HuH-7 (cell line): ENCODE measurements around the gene CERS6.
"Not testable (repeated sequence)": the region's sequence is repeated elsewhere in the genome, so short reads cannot be mapped to it uniquely, and the experiment has no call there.

Source experiments
- DNase-seq: peaks from one replicate; pipeline ENCODE4 v3.0.0; 2011; ENCODE audit warnings: low spot score

The CERS6 gene

DNA sequence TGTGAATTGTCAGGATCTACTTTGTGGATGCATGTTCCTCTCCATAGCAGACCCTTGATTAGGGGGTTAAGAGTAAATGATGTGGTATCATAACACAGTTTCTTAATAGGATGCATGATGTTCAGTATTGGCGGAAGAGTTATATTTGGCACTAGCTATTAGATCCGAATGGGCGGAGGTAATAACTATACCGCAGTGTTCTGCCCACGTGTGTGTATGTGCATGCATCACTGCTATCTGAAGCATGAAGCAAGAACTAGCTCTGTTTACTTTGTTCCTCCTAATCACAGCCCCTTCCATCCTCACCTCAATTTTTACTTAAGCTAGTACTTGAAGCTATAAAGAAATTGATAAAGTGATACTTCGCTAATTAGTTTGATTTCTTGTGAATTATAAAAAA lies 186.8 kb downstream of the CERS6 start:
- DNase-seq = no peak

DNA sequence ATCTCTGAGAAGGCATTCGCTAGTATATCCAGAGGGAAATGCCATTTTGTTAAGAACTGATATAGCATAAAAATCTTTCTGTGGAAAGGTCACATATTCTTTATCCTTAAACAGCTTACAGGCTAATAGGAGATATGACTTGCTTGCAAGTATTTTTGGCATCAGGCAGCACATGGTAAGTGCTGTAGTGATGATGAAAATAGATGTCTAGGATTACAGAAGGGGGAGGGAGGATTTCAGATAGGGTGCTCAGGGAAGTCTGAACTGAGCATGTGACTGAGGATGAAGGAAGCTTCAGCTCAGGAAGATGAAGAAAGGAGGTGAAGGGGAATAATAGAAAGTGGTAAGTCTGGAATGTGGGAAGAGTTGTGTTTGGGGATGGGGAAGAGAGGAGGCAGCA lies 187.9 kb downstream of the CERS6 start:
- no peak for DNase-seq

DNA sequence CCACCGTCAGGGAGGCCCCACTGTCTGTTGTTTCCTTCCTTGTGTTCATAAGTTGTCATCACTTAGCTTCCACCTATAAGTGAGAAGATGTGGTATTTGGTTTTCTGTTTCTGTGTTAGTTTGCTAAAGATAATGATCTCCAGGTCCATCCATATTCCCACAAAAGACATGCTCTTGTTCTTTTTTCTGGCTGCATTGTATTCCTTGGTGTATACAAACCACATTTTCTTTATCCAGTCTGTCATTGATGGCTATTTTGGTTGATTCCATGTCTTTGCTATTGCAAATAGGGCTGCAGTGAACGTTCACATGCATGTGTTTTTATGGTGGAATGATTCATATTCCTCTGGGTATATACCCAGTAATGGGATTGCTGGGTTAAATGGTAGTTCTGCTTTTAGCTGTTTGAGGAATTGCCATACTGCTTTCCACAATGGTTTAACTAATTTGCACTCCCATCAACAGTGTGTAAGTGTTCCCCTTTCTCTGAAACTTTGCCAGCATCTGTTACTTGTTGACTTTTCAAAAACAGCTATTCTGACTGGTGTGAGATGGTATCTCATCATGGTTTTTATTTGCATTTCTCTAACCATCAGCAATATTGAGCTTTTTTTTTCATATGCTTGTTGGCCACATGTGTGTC lies 189.7 kb downstream of the CERS6 start:
- DNase-seq = no peak

DNA sequence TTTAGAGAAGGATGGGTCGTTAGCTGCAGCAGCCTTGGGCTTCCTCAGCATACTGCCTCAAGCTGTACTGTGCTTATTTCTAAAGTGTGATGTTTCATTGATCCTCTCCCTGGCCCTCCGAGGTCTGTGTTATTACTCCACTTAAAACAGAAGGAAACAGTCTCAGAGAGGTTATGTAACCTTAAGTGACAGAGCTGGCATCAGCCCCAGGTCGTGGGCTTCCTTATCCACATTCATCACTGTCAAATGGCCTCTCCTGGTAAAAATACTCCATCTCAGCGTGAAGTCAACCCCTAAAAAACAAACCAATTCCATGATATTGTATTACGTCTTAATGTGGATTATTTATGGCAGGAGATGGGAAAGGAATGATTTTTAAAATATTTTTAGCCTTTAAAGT lies 193.0 kb downstream of the CERS6 start:
- DNase-seq = no peak

DNA sequence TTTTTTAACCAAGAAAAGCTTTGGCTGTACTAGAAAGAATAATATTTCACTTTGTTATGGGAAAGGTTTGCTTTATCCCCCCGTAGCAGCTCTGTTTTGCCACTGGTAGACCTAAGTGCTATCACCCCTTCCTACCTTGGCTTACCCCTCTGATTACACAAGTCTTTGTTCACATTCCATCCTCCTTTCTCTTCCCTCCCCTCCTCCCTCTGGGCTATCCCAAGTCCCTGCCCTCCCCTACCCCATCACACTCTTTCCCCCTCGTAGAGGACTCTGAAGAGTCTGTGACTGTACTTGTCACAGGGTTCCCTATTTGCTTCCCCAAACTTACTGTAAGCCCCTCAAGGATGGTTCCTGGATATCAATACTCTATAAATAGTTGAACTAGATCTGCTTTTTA lies 193.5 kb downstream of the CERS6 start:
- DNase-seq = no peak

DNA sequence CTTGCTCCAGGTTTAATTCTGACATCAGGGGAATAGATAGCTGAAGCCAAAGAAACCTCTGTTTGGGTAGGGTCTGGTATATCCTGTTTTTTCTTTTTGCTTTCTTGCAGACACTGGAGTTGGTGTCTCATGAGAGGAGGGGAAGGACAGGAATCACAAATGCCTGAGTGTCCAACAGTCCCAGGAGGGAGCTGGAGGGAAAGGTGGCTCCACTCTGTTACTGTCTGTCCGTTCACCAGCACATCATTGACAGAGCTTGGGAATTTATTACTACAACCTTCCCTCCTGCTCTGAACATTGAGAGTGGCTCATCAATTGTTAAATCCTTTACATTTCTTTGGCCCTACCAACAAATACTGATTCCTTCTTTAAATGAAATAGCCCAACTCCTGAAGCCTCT lies 194.1 kb downstream of the CERS6 start:
- no peak for DNase-seq

DNA sequence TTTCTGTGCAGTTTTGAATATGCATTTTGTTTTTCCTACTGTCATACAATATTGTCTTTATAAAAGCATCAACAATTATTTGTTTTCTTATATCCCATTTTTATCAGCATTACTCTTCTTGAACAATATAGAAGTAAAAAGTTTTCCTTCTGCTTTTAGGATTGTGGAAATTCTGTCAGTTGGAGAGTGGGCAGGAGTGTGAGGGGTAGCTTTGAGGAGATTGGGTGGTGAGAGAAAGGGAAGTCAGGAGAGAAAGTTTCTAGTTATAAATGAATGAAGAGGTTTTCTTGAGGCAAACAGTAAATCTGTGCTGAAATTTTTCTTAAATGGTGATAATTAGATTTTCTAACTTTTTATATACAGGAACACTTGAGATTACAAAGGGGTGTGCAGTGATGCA lies 194.7 kb downstream of the CERS6 start:
- DNase-seq = no peak

DNA sequence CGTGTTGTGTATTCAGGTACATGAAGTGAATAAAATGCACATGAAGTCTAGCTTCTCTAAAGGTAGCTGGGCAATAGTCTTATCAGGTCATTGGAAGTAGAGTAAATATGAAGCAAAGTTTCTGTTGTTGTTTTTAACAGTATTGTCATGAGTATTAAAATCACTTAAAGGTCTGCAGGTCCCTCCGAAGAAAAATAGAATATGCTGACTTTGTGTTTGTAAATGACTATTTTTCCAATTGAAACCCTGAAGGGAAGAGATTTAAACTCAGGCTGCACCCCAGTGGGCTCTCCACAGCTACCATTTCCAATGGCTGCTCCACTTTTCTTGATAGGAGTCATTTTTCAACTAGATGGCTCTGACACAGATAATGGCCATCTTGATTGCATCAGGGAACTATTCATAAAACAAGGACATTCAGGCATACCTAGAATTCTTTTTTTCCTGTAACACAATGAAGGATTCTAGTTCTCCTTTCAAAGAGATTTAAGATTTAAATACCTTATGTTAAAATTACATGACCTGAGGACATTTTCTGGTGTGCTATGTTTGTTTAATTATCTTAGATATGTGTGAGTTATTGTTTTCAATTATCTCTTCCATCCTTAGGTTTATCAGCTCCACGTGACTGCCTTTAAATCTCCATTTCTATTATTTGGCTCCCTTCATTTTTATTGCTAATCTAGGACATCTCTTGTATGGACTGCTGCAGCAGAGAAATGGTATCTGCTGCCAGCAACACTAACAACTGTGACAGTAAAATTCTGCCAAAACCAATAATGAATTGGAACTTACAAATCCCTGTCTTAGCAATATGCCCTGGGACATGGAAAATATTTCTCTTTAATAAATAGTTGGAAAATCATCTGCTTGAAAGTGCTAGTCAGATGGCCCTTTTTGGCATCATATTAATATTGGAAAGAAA lies 197.2 kb downstream of the CERS6 start:
- no peak for DNase-seq

DNA sequence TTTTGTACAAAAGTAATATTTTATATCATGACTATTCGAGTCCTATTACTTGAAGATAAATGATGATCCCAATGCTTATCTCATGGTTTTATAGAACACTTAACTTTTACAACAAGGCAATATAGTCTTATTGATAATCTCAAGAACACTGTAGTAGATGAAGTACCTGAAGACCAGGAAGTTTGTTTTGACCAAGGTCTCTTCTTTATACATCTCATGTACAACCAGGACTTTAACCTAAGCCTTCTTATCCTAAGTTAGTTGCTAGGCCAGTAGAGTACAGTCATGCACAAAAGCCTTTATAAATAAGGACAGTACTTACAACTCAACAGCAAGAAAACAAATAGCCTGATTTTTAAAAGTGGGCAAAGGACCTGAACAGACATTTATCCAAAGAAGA lies 198.6 kb downstream of the CERS6 start:
- DNase-seq = no peak

DNA sequence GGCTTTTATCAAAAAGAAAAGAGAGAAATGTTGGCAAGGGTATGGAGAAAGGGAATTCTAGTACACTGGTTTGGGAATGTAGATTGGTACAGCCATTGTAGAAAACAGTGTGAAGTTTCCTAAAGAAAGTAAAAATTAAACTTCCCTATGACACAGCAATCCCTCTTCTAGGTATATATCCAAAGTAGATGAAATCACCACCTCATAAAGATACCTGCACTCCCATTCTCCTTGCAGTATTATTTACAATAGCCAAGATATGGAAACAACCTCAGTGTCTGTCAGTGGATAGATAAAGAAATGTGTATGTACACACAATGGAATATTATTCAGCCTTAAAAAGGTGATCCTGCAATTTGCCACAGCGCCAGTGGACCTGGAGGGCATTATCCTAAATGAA lies 199.1 kb downstream of the CERS6 start:
- DNase-seq = no peak

DNA sequence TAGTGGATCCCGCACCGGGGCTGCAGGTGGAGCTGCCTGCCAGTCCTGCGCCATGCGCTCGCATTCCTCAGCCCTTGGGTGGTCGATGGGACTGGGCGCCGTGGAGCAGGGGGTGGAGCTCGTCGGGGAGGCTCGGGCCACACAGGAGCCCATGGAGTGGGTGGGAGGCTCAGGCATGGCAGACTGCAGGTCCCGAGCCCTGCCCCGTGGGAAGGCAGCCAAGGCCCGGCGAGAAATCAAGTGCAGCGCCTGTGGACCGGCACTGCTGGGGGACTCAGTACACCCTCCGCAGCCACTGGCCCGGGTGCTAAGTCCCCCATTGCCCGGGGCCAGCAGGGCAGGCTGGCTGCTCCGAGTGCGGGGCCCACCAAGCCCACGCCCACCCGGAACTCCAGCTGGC lies 201.3 kb downstream of the CERS6 start:
- DNase-seq = not testable (repeated sequence)

DNA sequence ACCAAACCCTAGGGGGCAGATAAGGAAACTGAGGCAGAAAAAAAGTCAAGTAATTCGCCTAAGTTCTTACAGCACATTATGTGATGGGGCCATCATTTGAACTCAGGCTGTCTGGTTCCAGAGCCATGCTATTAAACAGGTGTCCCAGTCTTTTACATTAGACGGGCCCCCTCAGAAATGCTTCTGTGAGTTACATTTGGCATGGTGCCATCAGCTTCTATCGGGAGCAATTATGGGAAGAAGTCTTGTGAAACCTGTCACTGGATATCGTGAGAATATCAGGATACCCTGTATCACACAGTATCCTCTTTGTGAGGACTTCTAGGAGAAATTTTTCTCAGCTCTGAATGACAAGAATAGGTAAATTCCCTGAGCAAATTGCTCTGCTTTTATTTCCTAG lies 202.6 kb downstream of the CERS6 start:
- no peak for DNase-seq

DNA sequence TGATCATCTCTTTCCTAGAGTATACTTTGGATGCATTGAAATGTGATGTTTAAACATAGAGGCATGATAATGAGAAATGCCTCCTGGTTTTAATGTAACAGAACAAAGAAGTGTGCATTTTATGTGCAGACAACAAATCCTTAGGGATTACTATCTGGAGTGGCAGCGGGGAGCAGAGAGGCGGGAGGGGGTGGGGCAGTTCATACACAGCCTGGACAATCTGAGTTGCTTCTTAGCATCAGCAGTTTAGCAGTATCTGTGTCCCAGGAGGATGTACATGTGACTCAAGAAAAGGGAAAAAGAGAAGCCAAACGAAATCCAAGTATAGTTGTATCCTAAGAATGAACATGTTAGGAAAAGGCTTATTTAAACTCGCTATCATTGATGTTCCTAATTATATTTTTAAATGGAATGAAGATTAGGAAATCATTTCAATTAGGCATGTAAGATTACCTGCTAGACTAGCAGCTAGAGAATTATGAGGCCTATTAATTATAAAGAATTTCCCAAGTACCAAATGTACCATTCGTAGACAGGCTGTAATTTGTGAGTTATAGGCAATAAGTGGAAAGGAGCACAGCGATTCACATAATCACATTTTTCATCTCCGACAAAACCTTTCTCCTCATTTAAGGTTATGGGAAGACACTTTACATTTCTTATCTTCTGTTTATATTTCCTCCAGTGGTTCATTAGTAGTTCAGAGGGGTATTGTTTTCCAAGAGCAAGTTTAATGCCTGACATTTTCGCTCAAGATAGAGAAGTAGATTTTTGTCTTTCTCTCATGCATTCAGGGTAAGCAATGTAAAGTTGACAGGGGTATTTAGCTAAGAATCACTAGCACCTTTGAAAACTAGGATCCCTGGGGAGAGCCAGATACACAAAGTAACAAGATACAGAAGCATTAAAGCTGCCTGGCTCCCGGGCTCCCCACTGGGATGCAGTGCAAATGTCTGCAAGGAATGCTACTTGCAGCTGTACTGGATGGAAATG lies 205.1 kb downstream of the CERS6 start:
- no peak for DNase-seq

DNA sequence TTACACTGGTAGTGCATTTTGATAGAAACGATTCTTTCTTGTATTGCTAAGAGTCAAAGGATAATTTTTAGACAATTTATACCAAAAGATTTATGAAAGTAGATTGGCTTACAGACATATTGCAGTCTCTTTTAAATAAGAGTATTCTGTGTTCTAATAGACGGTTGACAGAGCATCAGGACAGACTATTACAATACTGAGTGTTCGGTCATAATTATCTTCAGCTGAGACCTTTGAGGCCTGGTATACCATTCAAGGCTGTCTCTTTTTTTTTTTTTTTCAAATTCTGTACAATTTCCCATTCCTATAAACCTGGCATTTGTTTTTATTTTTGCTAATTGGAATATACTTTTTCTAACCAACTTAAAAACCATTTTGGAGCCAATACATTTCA lies 205.8 kb downstream of the CERS6 start:
- DNase-seq = no peak

DNA sequence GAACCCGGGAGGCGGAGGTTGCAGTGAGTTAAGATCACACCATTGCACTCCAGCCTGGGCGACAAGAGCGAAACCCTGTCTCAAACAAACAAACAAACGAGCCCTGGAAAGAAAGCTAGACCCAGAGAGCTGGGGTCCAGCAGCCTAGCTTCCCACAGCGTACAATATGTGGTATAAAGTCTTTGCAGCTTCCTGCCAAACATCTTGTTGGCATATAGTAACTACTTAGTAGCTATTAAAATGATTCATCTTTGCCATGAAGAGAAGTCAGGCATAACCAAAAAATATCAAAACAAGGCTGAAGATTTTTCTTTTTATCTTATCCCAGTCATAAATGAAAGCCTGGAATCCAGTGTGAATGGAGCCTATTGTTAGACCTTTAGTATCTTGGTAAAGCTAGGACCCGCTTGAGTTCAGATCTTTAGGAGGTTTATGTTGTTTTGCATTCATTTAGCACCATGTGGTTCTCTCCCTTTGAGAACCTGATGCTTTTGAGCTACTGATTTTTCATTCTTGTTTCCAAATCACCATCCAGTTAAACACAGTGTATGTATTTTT lies 206.7 kb downstream of the CERS6 start:
- DNase-seq = no peak

DNA sequence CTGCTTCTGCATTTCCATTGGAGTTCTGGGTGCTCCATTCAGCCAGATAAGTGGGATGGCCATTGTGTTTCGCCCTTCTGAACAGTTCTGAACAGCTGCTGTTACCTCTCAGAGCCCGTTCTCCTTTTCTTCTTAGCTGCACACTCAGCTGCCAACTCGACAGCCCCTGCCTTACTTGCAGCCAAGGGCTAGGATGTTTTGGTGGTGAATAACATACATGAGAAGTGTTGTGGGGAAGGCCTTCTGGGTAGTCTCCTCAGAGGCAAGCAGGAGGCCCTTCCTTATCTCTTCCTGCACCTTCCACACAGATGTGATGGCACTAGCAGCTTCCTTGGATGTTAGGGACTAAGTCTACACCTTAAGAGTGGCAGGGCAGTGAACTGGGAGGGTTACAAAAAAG lies 207.9 kb downstream of the CERS6 start:
- DNase-seq = no peak

DNA sequence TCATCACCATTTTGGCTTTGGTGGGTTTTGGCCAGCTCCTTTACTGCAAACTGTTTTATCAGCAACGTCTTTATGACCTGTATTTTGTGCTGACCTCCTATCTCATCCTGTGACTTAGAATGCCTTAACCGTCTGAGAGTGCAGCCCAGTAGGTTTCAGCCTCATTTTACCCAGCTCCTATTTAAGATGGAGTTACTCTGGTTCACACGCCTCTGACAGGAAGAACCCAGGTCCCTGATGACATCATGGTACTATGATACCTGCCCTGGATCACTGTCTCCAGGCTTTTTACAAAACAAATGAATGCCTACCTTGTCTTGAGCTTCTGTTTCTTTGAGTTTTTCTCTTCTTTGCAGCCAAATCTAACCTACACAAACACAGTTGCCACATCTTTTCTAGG lies 208.6 kb downstream of the CERS6 start:
- not testable (repeated sequence) for DNase-seq

DNA sequence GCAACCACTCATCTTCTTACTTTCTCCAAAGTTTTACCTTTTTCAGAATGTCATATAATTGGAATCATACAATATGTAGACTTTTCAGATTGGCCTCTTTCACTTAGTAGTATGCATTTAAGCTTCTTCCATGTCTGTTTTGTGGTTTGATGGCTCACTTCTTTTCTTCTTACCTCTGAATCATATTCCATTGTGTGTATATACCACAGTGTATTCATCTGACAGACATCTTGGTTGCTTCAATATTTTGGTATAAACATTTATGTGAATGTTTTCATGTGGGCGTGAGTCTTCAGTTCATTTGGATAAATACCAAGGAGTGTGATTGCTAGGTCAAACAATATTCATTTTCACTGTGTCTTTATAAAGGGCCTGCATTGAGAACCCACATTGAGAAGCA lies 210.3 kb downstream of the CERS6 start:
- no peak for DNase-seq

DNA sequence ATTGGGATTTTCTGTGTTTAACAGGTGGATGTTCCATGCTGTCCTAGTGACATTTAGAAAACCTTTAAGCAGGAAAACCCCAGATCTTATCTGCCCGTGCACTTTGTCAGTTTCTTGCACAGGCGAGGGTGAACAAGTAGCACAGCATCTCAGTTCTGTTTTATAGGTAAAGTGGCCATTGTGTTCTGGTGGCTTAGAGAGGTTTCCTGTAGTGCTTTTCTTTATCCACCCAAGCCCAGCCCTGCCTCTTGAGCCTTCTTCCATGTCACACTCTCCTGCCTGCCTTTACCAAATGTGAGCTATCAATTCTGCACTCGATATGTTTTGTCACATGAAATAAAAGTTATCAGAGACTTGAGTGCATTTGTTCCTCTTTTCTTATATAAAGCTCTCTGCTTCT lies 211.1 kb downstream of the CERS6 start:
- DNase-seq = no peak

DNA sequence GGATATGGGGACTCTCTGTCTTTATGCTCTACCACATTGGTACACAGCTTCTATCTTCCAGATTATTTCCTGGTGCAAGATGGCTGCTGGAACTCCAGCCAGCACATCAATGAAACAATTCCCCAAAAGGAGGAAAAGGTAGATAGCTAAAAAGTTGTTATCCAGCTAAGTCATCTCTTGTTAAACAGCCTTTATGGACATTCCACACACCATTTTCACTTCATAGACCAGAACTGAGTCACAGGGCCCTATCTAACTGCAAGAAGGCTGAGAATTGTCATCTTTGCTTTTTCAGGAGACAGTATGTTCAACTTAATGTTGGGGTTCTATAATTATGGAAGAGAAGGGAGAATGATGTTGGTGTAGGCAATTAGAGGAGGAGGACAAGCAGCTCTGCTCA lies 213.1 kb downstream of the CERS6 start:
- no peak for DNase-seq

DNA sequence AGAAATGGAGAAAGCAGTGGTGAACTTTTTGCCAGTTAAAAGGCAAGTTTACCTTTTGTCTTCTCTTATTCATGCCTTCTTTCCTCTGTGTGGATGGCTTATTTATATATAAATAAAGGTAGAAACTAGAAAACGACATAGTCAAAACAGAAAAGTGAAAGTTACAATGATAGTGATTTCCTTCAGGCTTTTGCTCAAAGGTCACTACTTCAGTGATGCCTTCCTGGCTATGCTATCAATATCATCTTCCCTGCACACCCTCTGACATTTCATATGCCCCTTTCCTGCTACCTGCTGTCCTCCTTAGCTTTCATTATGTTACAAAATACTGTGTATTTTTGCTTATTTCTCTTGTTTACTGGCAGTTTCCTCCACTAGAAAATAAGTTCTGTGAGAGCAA lies 214.4 kb downstream of the CERS6 start:
- DNase-seq = no peak

DNA sequence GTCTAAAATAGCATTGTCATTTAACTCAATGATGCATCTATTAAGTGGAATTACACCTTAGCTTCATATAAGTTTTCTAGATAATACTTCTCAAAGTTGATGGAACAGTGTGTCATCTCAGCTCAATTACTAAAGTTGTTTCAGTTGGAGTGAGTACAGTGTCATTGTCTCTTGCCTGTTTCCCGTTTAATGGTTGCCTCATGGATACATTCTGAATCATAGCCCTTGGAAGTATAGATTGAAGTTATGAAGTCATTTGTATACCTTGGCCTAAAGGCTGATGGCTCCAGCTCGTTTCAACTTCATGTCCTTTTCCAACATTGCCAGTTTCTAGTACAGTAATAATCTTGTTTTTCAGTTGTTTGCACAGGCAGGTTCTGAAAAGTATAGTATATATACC lies 215.9 kb downstream of the CERS6 start:
- DNase-seq = no peak
